ENCODE measurements around the gene IKBIP.
"Not testable (repeated sequence)": the region's sequence is repeated elsewhere in the genome, so short reads cannot be mapped to it uniquely, and the experiment has no call there.

- TF ChIP-seq SUZ12 (IDR thresholded peaks at IDR 0.05); SP1 (IDR thresholded peaks at IDR 0.05); ELF4 (IDR thresholded peaks at IDR 0.05); FOXM1 (IDR thresholded peaks at IDR 0.05; ENCODE audit: borderline replicate concordance); FOXK2 (IDR thresholded peaks at IDR 0.05); BHLHE40 (IDR thresholded peaks at IDR 0.05; ENCODE audit: borderline replicate concordance); ARNT (IDR thresholded peaks at IDR 0.05); NFRKB (IDR thresholded peaks at IDR 0.05); LEF1 (IDR thresholded peaks at IDR 0.05; ENCODE audit: borderline replicate concordance); PKNOX1 (IDR thresholded peaks at IDR 0.05); TARDBP (IDR thresholded peaks at IDR 0.05); CTBP1 (IDR thresholded peaks at IDR 0.05; ENCODE audit: borderline replicate concordance); HDGF (IDR thresholded peaks at IDR 0.05; ENCODE audit: borderline replicate concordance); FOXA1 (IDR thresholded peaks at IDR 0.05): not testable (repeated sequence)
Observed at GRCh38 chr12:98597313-98597712, 47.3 kb downstream of the IKBIP start.

Data from HEK293T (cell line).